NCI-H1694 treated with DMSO at 0.1 percent for 48 hours (cell line): ENCODE data around the gene ATP2A3.

Experiments
- DNase-seq: peaks from one replicate; lab custom pipeline; 2025; lab: John Stamatoyannopoulos, UW

The ATP2A3 gene

GRCh38 chr17:3890082-3890877 is 74.0 kb downstream of the ATP2A3 start:
- peak; percentile 65 for DNase-seq

- no peak for DNase-seq
Observed at GRCh38 chr17:3889325-3890012, 74.8 kb downstream of the ATP2A3 start.

DNA sequence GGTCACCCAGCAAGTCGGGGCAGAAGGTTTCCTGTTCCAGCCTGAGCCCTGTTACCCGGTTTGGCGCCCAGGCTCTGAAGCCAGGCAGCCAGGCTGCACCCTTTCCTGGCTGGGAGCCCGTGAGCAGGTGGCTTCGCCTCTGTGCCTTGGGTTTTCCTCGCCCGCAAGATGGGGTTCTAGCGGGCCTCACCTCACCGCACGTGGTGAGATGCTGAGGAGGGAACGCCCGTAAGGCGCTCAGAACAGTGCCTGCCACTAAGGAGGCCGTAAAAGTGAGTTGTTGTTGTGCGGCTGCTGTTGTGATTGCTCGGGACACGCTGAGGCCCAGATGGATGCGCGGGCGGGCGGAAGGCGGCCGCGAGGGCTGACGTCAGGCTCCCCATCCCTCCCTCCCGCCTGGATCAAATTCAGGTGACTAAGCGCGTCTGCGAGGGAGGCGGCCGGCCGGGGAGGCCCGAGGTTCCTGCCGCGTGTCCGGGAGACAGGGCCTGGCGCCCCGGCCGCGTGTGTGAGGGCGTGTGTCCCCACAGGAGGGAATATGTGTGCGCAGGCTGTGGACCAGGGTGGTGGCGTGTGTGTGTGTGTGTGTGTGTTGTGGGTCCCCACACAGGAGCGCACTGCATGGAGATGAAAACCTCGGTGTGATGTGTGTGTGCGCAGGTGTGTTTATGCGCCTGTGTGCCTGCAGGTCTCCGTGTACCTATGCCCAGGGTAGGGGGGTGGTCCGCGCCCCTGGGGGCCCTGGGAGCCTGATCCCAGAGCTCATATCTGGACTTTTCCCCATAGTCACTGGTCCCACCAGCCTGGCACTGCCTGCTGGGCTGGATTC is 75.7 kb downstream of the ATP2A3 start:
- peak; percentile 96 for DNase-seq

GRCh38 chr17:3887804-3888203 is 76.4 kb downstream of the ATP2A3 start:
- DNase-seq, result peak; percentile 47

DNA sequence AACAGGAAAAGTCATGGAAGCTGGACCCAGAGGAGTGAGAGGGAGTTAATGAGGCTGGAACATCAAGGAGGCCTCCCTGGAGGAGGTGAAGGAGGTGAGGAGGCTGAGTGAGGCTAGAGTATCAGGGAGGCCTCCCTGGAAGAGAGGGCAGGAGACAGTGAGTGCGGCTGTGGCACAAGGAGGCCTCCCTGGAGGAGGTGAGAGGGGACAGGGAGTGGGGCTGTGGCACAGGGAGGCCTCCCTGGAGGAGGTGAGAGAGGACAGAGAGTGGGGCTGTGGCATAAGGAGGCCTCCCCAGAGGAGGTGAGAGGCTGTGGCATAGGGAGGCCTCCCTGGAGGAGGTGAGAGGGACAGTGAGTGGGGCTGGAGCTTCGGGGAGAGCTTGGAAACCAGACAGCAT is 76.8 kb downstream of the ATP2A3 start:
- DNase-seq, result no peak

DNA sequence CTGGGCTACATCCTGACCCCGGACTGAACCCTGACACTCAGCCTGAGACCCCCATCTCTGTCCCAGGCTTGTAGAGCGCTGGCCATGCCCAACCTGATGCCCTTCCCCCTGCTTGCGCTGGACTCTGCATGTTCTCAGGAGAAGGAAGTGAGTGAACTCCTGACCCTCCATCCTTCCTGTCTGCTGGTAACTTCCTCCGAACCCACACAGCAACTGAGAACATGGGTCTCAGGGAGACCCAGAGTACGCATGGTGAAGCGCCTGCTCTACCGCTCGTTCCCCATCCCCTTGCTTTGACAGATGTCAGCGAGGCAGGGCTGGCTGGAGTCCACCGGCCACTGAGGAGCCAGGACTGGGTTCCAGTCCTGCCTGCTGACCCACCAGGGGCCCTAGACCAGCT is 77.5 kb downstream of the ATP2A3 start:
- no peak for DNase-seq

DNA sequence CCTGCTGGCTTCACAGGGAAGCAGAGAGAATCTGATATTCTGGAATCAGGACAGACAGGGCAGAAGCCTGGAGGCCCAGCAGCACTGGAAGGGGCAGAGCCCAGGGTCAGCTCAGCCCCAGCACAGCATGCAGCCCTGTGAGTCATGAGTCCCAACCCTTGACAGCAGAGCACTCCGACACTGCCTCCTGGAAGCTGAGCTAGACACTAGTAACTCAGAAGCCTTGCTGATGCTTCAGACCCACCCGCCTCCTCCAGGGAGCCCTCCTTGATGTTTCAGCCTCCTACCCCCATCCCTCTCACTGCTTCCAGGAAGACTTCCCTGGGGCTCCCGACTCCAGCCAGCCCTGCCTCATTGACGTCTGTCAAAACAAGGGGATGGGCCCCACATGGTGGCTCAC is 78.3 kb downstream of the ATP2A3 start:
- DNase-seq, result no peak

DNA sequence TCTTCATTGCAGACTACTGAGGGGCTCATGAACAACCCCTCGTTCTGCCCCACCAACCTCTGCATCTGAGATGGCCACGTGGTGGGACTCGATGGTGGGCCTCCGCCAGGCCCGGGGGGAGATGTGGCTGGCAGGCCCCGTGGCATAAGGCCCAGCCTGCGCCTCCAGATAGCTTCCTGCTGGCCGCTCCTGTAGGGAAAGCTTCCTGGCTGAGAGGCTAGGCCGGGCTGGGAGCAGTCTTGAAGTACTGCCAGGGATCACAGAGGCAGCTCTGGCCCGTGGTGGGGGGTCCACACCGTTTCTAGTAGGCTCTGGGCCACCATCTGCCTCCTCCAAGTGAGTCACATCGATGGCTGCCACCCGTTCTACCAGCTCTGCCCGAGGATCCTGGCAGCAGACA is 79.0 kb downstream of the ATP2A3 start:
- DNase-seq, result no peak

DNA sequence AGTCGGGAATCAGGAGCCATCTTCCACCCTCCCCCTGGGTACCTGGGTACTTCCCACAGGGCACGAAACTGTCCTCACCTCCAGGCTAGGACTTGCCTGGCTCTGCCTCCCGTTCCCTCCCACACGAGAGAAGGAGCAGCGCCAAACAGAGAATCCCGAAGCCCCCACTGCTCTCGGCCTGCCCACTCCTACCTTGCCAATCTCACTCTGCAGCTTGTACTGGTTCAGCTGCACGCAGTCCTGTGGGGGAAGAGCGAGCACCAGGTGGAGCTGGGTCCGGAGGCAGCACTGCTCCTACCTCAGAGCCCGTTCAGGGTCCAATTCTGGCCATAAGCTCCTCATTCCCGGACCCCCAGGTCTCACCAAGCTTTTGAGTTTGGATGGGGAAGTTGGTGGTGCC is 80.0 kb downstream of the ATP2A3 start:
- no peak for DNase-seq

DNA sequence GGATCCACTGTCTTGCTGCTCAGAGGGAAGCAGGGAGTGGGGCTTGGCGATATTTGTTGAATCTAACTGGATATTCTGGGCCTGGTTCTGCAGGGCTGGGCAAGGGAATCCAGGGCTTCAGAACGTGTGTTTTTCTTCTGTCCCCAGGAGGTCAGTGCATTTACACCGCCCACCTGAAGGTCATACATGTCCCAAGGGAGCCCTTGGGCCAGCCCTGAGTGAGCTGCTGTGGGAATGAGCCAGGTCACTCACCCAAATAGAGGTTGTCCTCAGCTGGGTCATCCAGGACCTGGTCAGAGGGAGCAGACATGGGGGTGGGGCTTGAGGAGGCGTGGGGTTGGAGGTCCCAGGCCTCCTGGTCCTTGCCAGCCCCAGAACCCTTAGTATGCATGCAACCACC is 82.0 kb downstream of the ATP2A3 start:
- DNase-seq, result no peak

DNA sequence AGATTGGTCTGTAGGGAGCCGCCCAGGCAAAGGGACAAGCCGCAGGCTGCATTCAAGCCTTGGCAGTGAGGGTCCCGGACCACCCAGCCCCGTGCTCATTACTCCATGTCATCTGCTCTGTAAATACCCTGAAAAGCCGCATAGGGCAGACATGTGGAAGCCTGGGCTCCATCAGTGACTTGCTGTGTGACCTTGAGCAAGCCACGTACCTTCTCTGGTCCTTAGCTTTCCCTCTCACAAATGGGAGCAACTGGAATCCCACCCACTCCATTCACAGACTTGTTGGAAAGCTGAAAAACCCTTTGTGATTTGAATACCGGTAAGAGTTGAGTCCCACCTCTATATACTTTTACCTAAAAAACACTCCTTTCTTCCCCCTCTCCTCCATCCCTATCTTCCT is 83.3 kb downstream of the ATP2A3 start:
- no peak for DNase-seq

DNA sequence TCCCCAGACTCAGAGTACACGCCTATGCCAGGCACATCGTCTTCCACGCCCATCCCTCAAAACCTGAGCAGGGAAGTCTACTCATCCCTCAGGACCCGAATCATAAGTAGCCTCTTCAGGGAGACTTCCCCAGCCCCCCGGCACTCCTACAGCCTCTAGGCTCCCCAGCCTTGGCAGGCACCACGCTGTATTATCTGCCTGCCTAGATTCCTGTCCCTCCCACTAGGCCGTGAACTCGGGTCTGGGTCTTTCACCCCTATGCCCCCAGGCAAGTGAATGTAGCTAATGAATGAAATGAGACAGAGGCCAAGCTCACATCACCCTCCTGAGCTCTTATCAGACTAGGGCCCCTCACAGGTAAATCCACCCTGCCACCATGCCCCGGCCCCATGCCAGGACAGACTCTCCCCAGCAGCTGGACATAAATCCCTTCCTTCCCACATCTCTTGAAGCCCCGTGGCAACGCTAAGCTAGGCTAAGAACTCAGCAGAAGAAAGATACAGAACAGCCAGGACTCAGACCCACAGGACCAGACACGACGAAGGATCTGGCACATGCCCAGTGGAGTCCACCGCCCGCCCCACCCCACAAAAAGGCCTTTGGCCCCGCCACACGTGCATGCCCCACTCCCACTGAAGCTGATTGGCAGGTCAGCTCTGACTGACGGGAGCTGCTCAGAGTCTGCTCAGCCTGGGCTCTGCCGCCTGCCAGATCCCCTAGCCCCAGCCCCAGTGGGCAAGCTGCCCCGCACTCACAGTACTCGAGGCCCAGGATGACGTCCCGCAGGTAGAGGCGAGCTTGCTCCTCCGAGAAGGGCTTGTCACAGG is 84.4 kb downstream of the ATP2A3 start:
- no peak for DNase-seq

DNA sequence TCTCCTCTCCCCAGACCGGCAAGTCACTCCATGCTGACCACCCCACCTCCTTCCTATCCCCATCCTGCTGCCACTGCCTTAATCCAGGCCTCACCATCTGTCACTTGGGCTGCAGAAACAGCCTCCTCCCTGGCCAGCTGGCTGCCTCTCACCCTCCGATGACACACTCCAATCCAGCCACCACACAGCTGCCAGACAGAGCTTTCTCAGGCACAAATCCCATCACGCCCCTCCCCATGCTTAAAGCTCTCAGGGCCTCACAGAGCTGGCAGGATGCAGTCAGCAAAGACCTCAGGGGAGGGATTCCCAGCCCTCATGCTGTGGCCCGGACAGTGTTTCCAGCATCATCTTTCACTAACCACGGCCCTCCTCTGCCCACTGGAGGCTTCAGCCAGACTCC is 85.1 kb downstream of the ATP2A3 start:
- peak; percentile 92 for DNase-seq

DNA sequence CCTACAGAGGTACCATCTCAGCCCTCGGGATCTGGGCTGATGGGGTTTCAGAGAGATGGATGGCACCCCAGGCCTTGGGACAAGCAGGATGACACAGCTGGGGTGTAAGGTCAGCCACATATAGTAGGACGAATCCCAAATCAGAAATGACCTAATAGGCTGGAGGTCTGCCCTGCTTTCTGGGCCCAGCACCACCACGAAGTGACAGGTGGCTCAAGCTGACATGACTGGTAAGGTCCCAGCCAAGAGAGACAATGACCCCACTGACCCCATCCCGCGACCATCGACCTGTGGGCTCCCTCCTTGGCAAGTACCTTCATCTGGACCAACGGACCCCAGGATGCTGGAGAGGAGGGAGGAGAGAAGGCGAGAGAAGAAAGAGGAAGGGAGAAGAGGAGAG is 87.0 kb downstream of the ATP2A3 start:
- DNase-seq, result no peak

- DNase-seq, result no peak
Observed at GRCh38 chr17:3875317-3875716, 88.9 kb downstream of the ATP2A3 start.
